GM23338 (cell line): ENCODE results near the gene PF4V1. TPM values are rescaled to one million over a fixed set of nuclear protein-coding genes. Genes with fewer than 3 reads are reported as not detected.

Experiments used
- ATAC-seq: fragments of 200-7000 bp; cut with Tn5 transposase; 3 replicates; pipeline ENCODE4 v1.9.1; 2020
- DNase-seq: peaks from one replicate; pipeline ENCODE4 v3.0.0-alpha.2; 2015; ENCODE audit warnings: low spot score
- H2AFZ ChIP-seq: fragments of 200-600 bp; sonication (generic); 2 replicates; pipeline ENCODE4 v1.8.0; 2016; ENCODE audit warnings: antibody characterized with exemption, mild to moderate bottlenecking, moderate library complexity
- H3F3A ChIP-seq: fragments of 200-600 bp; sonication (generic); replicated peaks from 2 replicates; pipeline ENCODE4 v1.8.0; 2017; ENCODE audit warnings: antibody characterized with exemption, mixed run types, low read depth
- H3K27ac ChIP-seq: fragments of 200-600 bp; sonication (generic); 2 replicates; pipeline ENCODE4 v1.6.1; 2016; ENCODE audit warnings: low read depth
- H3K27me3 ChIP-seq: fragments of 200-600 bp; sonication (generic); 2 replicates; pipeline ENCODE4 v1.8.0; 2016; ENCODE audit warnings: mild to moderate bottlenecking, mixed run types, moderate library complexity; ENCODE audit not compliant: insufficient read depth
- H3K36me3 ChIP-seq: fragments of 200-600 bp; sonication (generic); 2 replicates; pipeline ENCODE4 v1.8.0; 2016; ENCODE audit warnings: mild to moderate bottlenecking; ENCODE audit not compliant: insufficient read depth
- H3K4me1 ChIP-seq: fragments of 200-600 bp; sonication (generic); 2 replicates; pipeline ENCODE4 v1.8.0; 2016; ENCODE audit warnings: mild to moderate bottlenecking, moderate library complexity; ENCODE audit not compliant: insufficient read depth
- H3K4me2 ChIP-seq: fragments of 200-600 bp; sonication (generic); 2 replicates; pipeline ENCODE4 v1.7.1; 2017; ENCODE audit warnings: mixed run types
- H3K4me3 ChIP-seq: fragments of 200-600 bp; sonication (generic); 2 replicates; pipeline ENCODE4 v1.6.1; 2016; ENCODE audit warnings: mixed run types
- H3K79me2 ChIP-seq: fragments of 200-600 bp; sonication (generic); replicated peaks from 2 replicates; pipeline ENCODE4 v1.8.0; 2017; ENCODE audit warnings: mild to moderate bottlenecking; ENCODE audit not compliant: insufficient read depth
- H3K9me2 ChIP-seq: fragments of 200-600 bp; sonication (generic); 2 replicates; pipeline ENCODE4 v1.8.0; 2017; ENCODE audit not compliant: insufficient read depth
- H4K20me1 ChIP-seq: fragments of 200-600 bp; sonication (generic); replicated peaks from 2 replicates; pipeline ENCODE4 v1.8.0; 2017; ENCODE audit warnings: mild to moderate bottlenecking; ENCODE audit not compliant: insufficient read depth
- H3K27ac Mint-ChIP-seq: 2 replicates; pipeline ENCODE4 v1.8.0; 2020; ENCODE audit warnings: inconsistent platforms, mild to moderate bottlenecking, moderate library complexity, mixed read lengths
- H3K27me3 Mint-ChIP-seq: 3 replicates; pipeline ENCODE4 v1.8.0; 2022; ENCODE audit warnings: low read depth, mild to moderate bottlenecking, moderate library complexity, mixed read lengths, inconsistent platforms; ENCODE audit not compliant: insufficient read depth, poor library complexity
- H3K36me3 Mint-ChIP-seq: 3 replicates; pipeline ENCODE4 v1.8.0; 2021; ENCODE audit warnings: low read depth, mild to moderate bottlenecking, inconsistent platforms, moderate library complexity, mixed read lengths
- H3K4me1 Mint-ChIP-seq: 3 replicates; pipeline ENCODE4 v1.8.0; 2020; ENCODE audit warnings: mild to moderate bottlenecking, inconsistent platforms, mixed read lengths
- H3K4me3 Mint-ChIP-seq: 3 replicates; pipeline ENCODE4 v1.8.0; 2021; ENCODE audit warnings: moderate library complexity, mild to moderate bottlenecking, inconsistent platforms, mixed read lengths
- H3K9me3 Mint-ChIP-seq: 3 replicates; pipeline ENCODE4 v1.8.0; 2020; ENCODE audit warnings: moderate library complexity, mild to moderate bottlenecking, inconsistent platforms, mixed read lengths
- CREB1 ChIP-seq: fragments of 250-450 bp; sonication (Bioruptor Pico); IDR thresholded peaks from 2 replicates; pipeline ENCODE4 v1.5.0; 2020; ENCODE audit warnings: low read depth, mild to moderate bottlenecking, moderate library complexity
- CTCF ChIP-seq, 2 experiments: fragments of 200-600 bp in 1 of 2; sonication (generic) in 1 of 2; conservative IDR thresholded peaks; 2 replicates each; pipeline versions ENCODE4 v1.5.1 to v1.6.1; 2016 to 2017; ENCODE audit warnings: antibody characterized with exemption in 2 of 2, low read depth in 2 of 2, mild to moderate bottlenecking in 2 of 2, moderate library complexity in 1 of 2
- ETS1 ChIP-seq: IDR thresholded peaks from 2 replicates; pipeline ENCODE4 v1.6.1; 2016; ENCODE audit warnings: antibody characterized with exemption
- EZH2 ChIP-seq: fragments of 200-600 bp; sonication (generic); IDR thresholded peaks from one replicate; pipeline ENCODE4 v1.8.0; 2017; ENCODE audit warnings: antibody characterized with exemption, mild to moderate bottlenecking, low read depth; ENCODE audit not compliant: unreplicated experiment
- EZH2phosphoT487 ChIP-seq: fragments of 200-600 bp; sonication (generic); IDR thresholded peaks from one replicate; pipeline ENCODE4 v1.8.1; 2018; ENCODE audit warnings: antibody characterized with exemption; ENCODE audit not compliant: unreplicated experiment
- JUNB ChIP-seq: IDR thresholded peaks from one replicate; pipeline ENCODE4 v1.6.1; 2016; ENCODE audit warnings: antibody characterized with exemption; ENCODE audit not compliant: unreplicated experiment
- NANOG ChIP-seq: IDR thresholded peaks from 2 replicates; pipeline ENCODE4 v1.6.1; 2016; ENCODE audit warnings: antibody characterized with exemption, borderline replicate concordance
- POLR2AphosphoS5 ChIP-seq: IDR thresholded peaks from 2 replicates; pipeline ENCODE4 v1.6.1; 2016; ENCODE audit warnings: antibody characterized with exemption, low read depth
- REST ChIP-seq: IDR thresholded peaks from one replicate; pipeline ENCODE4 v1.6.1; 2018; ENCODE audit warnings: antibody characterized with exemption; ENCODE audit not compliant: unreplicated experiment
- STAT1 ChIP-seq: IDR thresholded peaks from one replicate; pipeline ENCODE4 v1.6.1; 2016; ENCODE audit warnings: antibody characterized with exemption; ENCODE audit not compliant: unreplicated experiment
- ZNF114 ChIP-seq: fragments of 250-450 bp; sonication (Bioruptor Pico); IDR thresholded peaks from 2 replicates; pipeline ENCODE4 v1.5.0; 2020; ENCODE audit warnings: mild to moderate bottlenecking, moderate library complexity
- ZNF331 ChIP-seq: fragments of 250-450 bp; sonication (Bioruptor Pico); IDR thresholded peaks from 2 replicates; pipeline ENCODE4 v1.5.0; 2020; ENCODE audit warnings: low read depth, mild to moderate bottlenecking, moderate library complexity
- ZNF462 ChIP-seq: fragments of 250-450 bp; sonication (Bioruptor Pico); IDR thresholded peaks from 2 replicates; pipeline ENCODE4 v1.5.0; 2020; ENCODE audit warnings: mild to moderate bottlenecking, moderate library complexity
- polyA plus RNA-seq: library from polyadenylated mRNA; unstranded; fragments of >200 nt; fragmentation: Nextera tagmentation; extraction: Ambion mirVana; gene quantifications from 2 replicates; pipeline ENCODE4 v1.2.1, GENCODE V29; 2016
- total RNA-seq: library from RNA; depleted of rRNA; stranded (reverse); fragments of >200 nt; shearing (Covaris generic); gene quantifications from 2 replicates; pipeline ENCODE4 v1.2.3, GENCODE V29; 2014

PF4V1 gene
- total and polyA plus RNA-seq, 2 experiments from 2014 or later = 0.66 TPM; not detected in 1

- peaks cover 2% of the 10 kb centered on the region; the same call in 1 of the 2 replicates for H3K4me1 ChIP-seq
- no peaks in the 10 kb centered on the region for H3K27me3 Mint-ChIP-seq
These were observed 42.9 kb upstream of the PF4V1 start for GRCh38 chr4:73810191-73810590.

More at GRCh38 chr4:73810191-73810590, 42.9 kb upstream of the PF4V1 start:
- no peaks in the 10 kb centered on the region for H3K27me3 ChIP-seq
- Mint-ChIP-seq H3K36me3 (no peaks in the 10 kb centered on the region), H3K27ac (no peak overlapping the region), H3K4me1 (peaks cover 6% of the 10 kb centered on the region), H3K9me3 (no peaks in the 10 kb centered on the region), H3K4me3 (no peak overlapping the region)
- no peak overlapping the region for H2AFZ ChIP-seq
- no peaks in the 10 kb centered on the region for H4K20me1 ChIP-seq
- no peaks in the 10 kb centered on the region for H3K79me2 ChIP-seq
- H3K4me2 ChIP-seq = no peak overlapping the region
- H3K4me3 ChIP-seq = no peak overlapping the region
- no peak overlapping the region for H3K27ac ChIP-seq
- no peaks in the 10 kb centered on the region for H3F3A ChIP-seq
- no peak for ATAC-seq
- no peaks in the 10 kb centered on the region for H3K9me2 ChIP-seq
- TF ChIP-seq STAT1 (no peak), ZNF114 (no peak), ZNF331 (no peak), REST (no peak), EZH2 (no peak), EZH2phosphoT487 (no peak), JUNB (no peak), POLR2AphosphoS5 (no peak), NANOG (no peak), CREB1 (CRISPR knock-in tag) (no peak), CTCF (conservative IDR thresholded peaks at IDR 0.05; ENCODE audit: low read depth in 2 of 2) (no peak), ZNF462 (CRISPR knock-in tag) (no peak), ETS1 (no peak)
- no peak for DNase-seq
- no peaks in the 10 kb centered on the region for H3K36me3 ChIP-seq
